Parathyroid adenoma (tissue), 2 donors: ENCODE data around the gene DIPK2B.

Source experiments
- H2AFZ ChIP-seq: fragments of 300-600 bp; sonication (generic); one replicate; pipeline ENCODE4 v1.7.0; 2017; ENCODE audit warnings: antibody characterized with exemption, mild to moderate bottlenecking
- H3K27ac ChIP-seq: fragments of 300-600 bp; sonication (generic); one replicate; pipeline ENCODE4 v1.7.0; 2017
- H3K27me3 ChIP-seq: fragments of 300-600 bp; sonication (generic); one replicate; pipeline ENCODE4 v1.7.0; 2017; ENCODE audit warnings: low read length; ENCODE audit not compliant: control insufficient read depth, insufficient read depth
- H3K36me3 ChIP-seq: fragments of 300-600 bp; sonication (generic); one replicate; pipeline ENCODE4 v1.7.0; 2017; ENCODE audit warnings: low read length; ENCODE audit not compliant: control insufficient read depth, insufficient read depth
- H3K4me1 ChIP-seq: fragments of 300-600 bp; sonication (generic); one replicate; pipeline ENCODE4 v1.7.0; 2017; ENCODE audit warnings: control low read depth
- H3K4me2 ChIP-seq: fragments of 300-600 bp; sonication (generic); one replicate; pipeline ENCODE4 v1.7.0; 2017; ENCODE audit warnings: low read length
- H3K4me3 ChIP-seq: fragments of 300-600 bp; sonication (generic); one replicate; pipeline ENCODE4 v1.7.0; 2017; ENCODE audit warnings: low read depth, low read length
- H3K79me2 ChIP-seq: fragments of 300-600 bp; sonication (generic); one replicate; pipeline ENCODE4 v1.7.0; 2017; ENCODE audit warnings: control low read depth
- H3K9ac ChIP-seq: fragments of 300-600 bp; sonication (generic); one replicate; pipeline ENCODE4 v1.7.0; 2017; ENCODE audit warnings: mild to moderate bottlenecking
- H3K9me3 ChIP-seq: fragments of 300-600 bp; sonication (generic); one replicate; pipeline ENCODE4 v1.7.0; 2017; ENCODE audit warnings: low read length; ENCODE audit not compliant: control insufficient read depth
- CTCF ChIP-seq: fragments of 300-600 bp; sonication (generic); IDR thresholded peaks from one replicate; pipeline ENCODE4 v1.7.0; 2017; ENCODE audit warnings: antibody characterized with exemption, mild to moderate bottlenecking
- donor health status: primary hyperparathyroidism.

The DIPK2B gene

GRCh38 chrX:45165726-45166125, 35.0 kb downstream of the DIPK2B start:
- H3K27me3 ChIP-seq: no peaks in the 10 kb centered on the region
- no peaks in the 10 kb centered on the region for H3K36me3 ChIP-seq
- H3K4me1 ChIP-seq: no peaks in the 10 kb centered on the region
- no peak overlapping the region for H3K4me3 ChIP-seq
- H3K4me2 ChIP-seq: no peak overlapping the region
- H3K9me3 ChIP-seq: no peaks in the 10 kb centered on the region
- TF ChIP-seq CTCF: no peak
- H3K79me2 ChIP-seq: no peaks in the 10 kb centered on the region
- no peak overlapping the region for H2AFZ ChIP-seq
- H3K27ac ChIP-seq: no peak overlapping the region
- no peak overlapping the region for H3K9ac ChIP-seq

GRCh38 chrX:45164995-45165394, 35.7 kb downstream of the DIPK2B start:
- no peaks in the 10 kb centered on the region for H3K27me3 ChIP-seq

DNA sequence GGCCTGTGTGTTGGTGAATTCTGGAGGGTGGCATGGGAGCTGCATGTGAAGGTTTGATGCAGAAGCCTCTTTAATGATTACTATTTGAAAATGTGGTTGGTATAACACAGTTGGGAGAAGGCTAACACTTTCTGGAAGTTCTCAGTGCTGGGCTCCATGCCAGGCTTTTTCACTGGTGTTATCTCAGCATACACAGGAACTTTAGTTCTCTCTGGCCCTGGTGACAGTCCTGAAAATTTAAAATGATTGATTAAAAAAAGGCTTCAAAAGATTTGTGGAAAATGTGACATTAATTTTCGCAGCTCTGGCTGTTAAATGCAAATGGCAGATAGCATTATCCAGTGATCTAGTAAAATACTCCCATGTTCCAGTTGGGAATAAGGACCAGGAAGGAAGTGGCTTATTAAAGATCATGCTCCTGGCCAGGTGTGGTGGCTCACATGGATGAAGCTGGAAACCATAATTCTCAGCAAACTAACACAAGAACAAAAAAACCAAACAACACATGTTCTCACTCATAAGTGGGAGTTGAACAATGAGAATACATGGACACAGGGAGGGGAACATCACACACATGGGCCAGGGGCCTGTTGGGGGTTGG, 36.6 kb downstream of the DIPK2B start:
- no peak for TF ChIP-seq CTCF
- Histone ChIP-seq H3K27ac (no peak overlapping the region), H3K4me2 (no peak overlapping the region), H3K9me3 (no peaks in the 10 kb centered on the region), H2AFZ (no peak overlapping the region), H3K9ac (no peak overlapping the region), H3K36me3 (no peaks in the 10 kb centered on the region), H3K27me3 (no peaks in the 10 kb centered on the region), H3K4me3 (no peak overlapping the region), H3K79me2 (no peaks in the 10 kb centered on the region), H3K4me1 (no peaks in the 10 kb centered on the region)

More at GRCh38 chrX:45164995-45165394, 35.7 kb downstream of the DIPK2B start:
- H3K4me2 ChIP-seq: no peak overlapping the region
- H3K79me2 ChIP-seq: no peaks in the 10 kb centered on the region
- H3K9ac ChIP-seq: no peak overlapping the region
- H3K4me3 ChIP-seq: no peak overlapping the region
- H3K9me3 ChIP-seq: no peaks in the 10 kb centered on the region
- no peaks in the 10 kb centered on the region for H3K4me1 ChIP-seq
- no peak for TF ChIP-seq CTCF
- H3K27ac ChIP-seq: no peak overlapping the region
- no peaks in the 10 kb centered on the region for H3K36me3 ChIP-seq
- no peak overlapping the region for H2AFZ ChIP-seq

- Histone ChIP-seq H3K4me2 (no peak overlapping the region), H3K79me2 (no peaks in the 10 kb centered on the region), H3K9ac (no peak overlapping the region), H3K9me3 (no peaks in the 10 kb centered on the region), H3K4me1 (no peaks in the 10 kb centered on the region), H3K4me3 (no peak overlapping the region), H3K27me3 (no peaks in the 10 kb centered on the region), H3K36me3 (no peaks in the 10 kb centered on the region), H3K27ac (no peak overlapping the region), H2AFZ (no peak overlapping the region)
- no peak for TF ChIP-seq CTCF
These were observed 43.0 kb downstream of the DIPK2B start for GRCh38 chrX:45157647-45158046.

DNA sequence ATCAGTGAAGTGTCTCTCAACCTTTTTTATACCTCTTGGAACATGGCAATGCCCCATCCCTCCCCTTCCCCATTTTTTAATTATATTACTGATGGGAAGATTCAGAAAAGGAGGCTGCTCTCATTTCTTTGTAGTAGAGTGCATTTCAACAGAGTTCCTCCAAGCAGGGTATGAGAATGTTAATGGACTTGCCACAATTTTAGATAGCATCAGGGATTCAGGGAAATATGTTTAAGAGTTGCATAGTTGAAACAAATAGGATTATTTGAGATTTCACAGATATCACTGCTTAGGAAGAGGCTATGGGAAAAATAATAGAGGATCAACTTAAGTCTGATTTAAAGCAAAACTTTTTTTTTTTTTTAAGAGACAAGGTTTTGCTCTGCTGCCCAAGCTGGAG, 46.2 kb downstream of the DIPK2B start:
- no peaks in the 10 kb centered on the region for H3K4me1 ChIP-seq

More for the DNA sequence above, 46.2 kb downstream of the DIPK2B start:
- TF ChIP-seq CTCF: no peak
- Histone ChIP-seq H3K4me3 (no peak overlapping the region), H3K27ac (no peak overlapping the region), H3K27me3 (no peaks in the 10 kb centered on the region), H3K4me2 (no peak overlapping the region), H3K9ac (no peak overlapping the region), H3K36me3 (no peaks in the 10 kb centered on the region), H2AFZ (no peak overlapping the region), H3K9me3 (no peaks in the 10 kb centered on the region), H3K79me2 (no peaks in the 10 kb centered on the region)
